HL-60 (cell line): ENCODE measurements around the gene PLEKHB2.

Source experiments
- DNase-seq, 2 experiments: peaks; one replicate each; pipeline ENCODE4 v3.0.0-alpha.2; 2010 to 2020; ENCODE audit warnings: low read depth in 1 of 2, low spot score in 1 of 2
- H3K27ac ChIP-seq: fragments of 250-450 bp; sonication (Bioruptor Pico); replicated peaks from 2 replicates; pipeline ENCODE4 v1.5.1; 2020; ENCODE audit warnings: mild to moderate bottlenecking, moderate library complexity
- H3K27me3 ChIP-seq: fragments of 250-450 bp; sonication (Bioruptor Pico); 2 replicates; pipeline ENCODE4 v1.5.1; 2021; ENCODE audit warnings: mild to moderate bottlenecking, moderate library complexity; ENCODE audit not compliant: insufficient read depth, poor library complexity, severe bottlenecking
- H3K4me3 ChIP-seq: replicated peaks from 2 replicates; pipeline ENCODE4 v1.5.1; 2011; ENCODE audit warnings: mild to moderate bottlenecking, control low read depth, low read length; ENCODE audit not compliant: insufficient read depth
- CTCF ChIP-seq: IDR thresholded peaks from one replicate; pipeline ENCODE4 v1.5.1; 2011; ENCODE audit warnings: low read length, control low read depth, inconsistent platforms; ENCODE audit not compliant: insufficient read depth
- GABPA ChIP-seq: IDR thresholded peaks from 2 replicates; pipeline ENCODE4 v1.6.1; 2012; ENCODE audit warnings: low read depth
- POLR2AphosphoS5 ChIP-seq: IDR thresholded peaks from 2 replicates; pipeline ENCODE4 v1.6.1; 2012; ENCODE audit warnings: low read depth
- REST ChIP-seq: IDR thresholded peaks from 2 replicates; pipeline ENCODE4 v1.6.1; 2012; ENCODE audit warnings: low read depth; ENCODE audit not compliant: insufficient replicate concordance
- SPI1 ChIP-seq: IDR thresholded peaks from 2 replicates; pipeline ENCODE4 v1.6.1; 2012; ENCODE audit warnings: low read depth, mild to moderate bottlenecking, borderline replicate concordance

Gene PLEKHB2

GRCh38 chr2:131140581-131140980 is 35.4 kb downstream of the PLEKHB2 start:
- Histone ChIP-seq H3K27ac (no peak overlapping the region), H3K4me3 (no peak overlapping the region), H3K27me3 (no peaks in the 10 kb centered on the region)
- TF ChIP-seq REST (no peak), CTCF (no peak), SPI1 (no peak), POLR2AphosphoS5 (no peak), GABPA (no peak)
- no peak for DNase-seq

GRCh38 chr2:131142849-131143248 is 37.7 kb downstream of the PLEKHB2 start:
- TF ChIP-seq POLR2AphosphoS5 (no peak), SPI1 (no peak), GABPA (no peak), CTCF (no peak), REST (no peak)
- Histone ChIP-seq H3K27me3 (no peaks in the 10 kb centered on the region), H3K27ac (no peak overlapping the region), H3K4me3 (no peak overlapping the region)
- no peak for DNase-seq

GRCh38 chr2:131143803-131144202 is 38.7 kb downstream of the PLEKHB2 start:
- DNase-seq = no peak
- TF ChIP-seq POLR2AphosphoS5 = no peak
- no peak for TF ChIP-seq GABPA
- TF ChIP-seq CTCF = no peak
- TF ChIP-seq SPI1 = no peak
- TF ChIP-seq REST = no peak
- no peaks in the 10 kb centered on the region for H3K27me3 ChIP-seq
- no peak overlapping the region for H3K27ac ChIP-seq
- no peak overlapping the region for H3K4me3 ChIP-seq
